GM21381 (cell line): ENCODE results near the gene IGSF23.
"Not testable (repeated sequence)": the region's sequence is repeated elsewhere in the genome, so short reads cannot be mapped to it uniquely, and the experiment has no call there.

ENCODE experiments used
- ATAC-seq: cut with Tn5 transposase; IDR thresholded peaks from one replicate; pipeline ENCODE4 v1.9.1; 2021; ENCODE audit warnings: mild to moderate bottlenecking, moderate library complexity; ENCODE audit not compliant: unreplicated experiment

IGSF23 gene

DNA sequence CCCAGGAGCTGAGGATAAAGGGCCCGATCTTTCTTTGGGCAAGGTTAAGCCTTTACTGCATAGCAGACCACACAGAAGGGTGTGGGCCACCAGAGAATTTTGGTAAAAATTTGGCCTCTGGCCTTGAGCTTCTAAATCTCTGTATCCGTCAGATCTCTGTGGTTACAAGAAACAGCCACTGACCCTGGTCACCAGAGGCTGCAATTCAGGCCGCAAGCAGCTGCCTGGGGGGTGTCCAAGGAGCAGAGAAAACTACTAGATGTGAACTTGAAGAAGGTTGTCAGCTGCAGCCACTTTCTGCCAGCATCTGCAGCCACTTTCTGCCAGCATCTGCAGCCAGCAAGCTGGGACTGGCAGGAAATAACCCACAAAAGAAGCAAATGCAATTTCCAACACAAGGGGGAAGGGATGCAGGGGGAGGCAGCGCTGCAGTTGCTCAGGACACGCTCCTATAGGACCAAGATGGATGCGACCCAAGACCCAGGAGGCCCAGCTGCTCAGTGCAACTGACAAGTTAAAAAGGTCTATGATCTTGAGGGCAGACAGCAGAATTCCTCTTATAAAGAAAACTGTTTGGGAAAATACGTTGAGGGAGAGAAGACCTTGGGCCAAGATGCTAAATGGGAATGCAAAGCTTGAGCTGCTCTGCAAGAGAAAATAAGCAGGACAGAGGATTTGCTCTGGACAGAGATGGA is 49.5 kb downstream of the IGSF23 start:
- ATAC-seq: no peak

DNA sequence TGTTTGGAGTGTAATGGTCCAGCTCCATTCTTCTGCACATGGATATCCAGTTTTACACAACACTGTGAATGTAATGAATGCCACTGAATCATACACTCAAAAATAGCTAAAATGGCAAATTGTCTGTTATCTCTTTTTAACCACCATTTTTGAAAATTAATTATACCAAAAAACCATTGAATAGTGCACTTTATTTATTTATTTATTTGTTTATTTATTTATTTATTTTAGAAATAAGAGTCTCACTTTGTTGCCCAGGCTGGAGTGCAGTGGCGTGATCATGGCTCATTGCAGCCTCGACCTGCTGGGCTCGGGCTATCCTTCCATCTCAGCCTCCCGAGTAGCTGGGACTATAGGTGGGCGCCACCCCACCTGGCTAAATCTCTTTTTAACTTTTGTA is 50.6 kb downstream of the IGSF23 start:
- no peak for ATAC-seq

DNA sequence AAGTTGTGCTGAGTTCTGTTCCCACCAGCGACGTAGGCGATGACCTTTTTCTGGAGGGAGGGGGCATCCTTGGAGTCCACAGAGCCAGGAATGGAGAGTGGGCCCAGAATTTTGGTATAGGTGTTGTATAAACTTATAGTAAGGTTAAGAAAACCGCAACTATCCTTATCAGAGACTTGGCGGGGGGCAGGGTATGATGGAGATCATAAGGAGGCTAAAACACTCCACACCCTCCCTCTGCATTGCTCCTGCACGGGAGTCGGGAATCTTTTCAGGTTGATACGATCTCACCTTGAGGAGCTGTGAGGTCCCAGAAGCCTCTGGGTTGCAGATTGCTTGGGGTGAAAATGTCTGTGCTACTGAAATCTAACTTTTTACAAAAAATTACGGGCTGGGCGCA is 51.6 kb downstream of the IGSF23 start:
- ATAC-seq: no peak

DNA sequence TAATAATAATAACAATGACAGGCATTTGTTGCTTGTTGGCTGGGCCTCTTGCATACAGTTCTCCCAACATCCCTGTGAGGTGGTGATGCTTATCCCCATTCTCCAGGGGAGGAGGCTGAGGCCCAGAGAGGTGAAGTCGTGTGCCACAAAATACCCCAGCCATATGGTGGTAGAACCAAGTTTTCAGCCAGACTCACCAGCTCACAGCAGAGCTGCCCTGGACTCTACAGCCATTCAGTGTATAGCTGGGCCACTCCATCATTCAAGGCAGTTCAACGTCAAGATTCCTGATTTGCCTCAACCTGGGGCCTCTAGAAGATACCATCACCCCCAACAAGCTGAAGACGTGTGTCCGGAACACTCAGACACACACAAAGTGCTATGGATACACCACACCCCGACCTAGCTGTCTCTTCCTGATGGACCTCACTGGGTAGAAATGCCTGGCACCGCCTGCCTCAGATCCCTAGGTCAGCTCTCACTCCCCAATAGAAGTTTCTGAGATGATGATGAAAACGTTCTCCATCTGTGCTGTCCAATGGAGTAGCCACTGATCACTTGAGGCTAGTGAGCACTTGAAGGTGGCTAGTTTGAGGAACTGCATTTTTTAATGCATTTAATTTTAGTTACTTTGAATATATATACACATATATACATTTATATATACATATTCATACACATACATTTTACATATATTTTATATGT is 53.6 kb downstream of the IGSF23 start:
- no peak for ATAC-seq

DNA sequence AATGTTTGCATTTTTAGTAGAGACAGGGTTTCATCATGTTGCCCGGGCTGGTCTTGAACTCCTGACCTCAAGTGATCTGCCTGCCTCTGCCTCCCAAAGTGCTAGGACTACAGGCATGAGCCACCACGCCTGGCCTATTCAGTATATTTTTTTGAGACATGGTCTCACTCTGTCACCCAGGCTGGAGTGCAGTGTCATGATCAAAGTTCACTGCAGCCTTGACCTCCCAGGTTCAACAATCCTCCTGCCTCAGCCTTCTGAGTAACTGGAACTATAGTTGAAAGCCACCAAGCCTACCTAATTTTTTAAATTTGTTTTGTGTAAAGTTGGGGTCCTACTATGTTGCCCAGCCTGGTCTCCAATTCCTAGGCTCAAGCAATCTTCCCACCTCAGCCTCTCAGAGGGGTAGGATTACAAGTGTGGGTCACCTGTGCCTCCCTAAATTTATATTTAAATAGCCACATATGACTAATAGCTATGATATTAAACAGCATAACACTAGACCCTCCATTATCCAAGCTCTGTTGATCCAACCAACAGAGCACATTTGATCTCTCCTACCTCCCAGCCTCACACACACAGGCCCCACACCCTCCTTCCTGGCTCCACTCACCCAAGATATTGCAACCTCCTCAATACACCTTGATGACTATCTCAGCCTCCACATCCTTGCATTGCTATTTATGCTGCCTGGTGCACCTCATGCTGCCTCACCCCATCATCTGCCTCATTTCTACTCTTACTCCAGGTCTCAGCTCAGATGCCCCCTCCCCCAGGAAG is 55.8 kb downstream of the IGSF23 start:
- ATAC-seq: no peak

DNA sequence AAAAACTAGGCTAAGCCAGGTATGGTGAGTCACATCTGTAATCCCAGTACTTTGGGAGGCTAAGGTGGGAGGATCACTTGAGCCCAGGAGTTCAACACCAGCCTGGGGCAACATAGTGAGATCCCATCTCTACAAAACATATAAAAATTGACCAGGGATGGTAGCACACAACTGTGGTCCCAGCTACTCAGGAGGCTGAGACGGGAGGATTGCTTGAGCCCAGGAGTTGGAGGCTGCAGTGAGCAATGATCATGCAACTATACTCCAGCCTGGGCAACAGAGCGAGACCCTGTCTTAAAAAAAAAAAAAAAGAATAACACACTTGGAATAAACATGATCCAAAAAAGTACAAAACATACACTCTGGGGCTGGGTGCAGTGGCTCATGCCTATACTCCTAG is 56.7 kb downstream of the IGSF23 start:
- ATAC-seq: not testable (repeated sequence)

DNA sequence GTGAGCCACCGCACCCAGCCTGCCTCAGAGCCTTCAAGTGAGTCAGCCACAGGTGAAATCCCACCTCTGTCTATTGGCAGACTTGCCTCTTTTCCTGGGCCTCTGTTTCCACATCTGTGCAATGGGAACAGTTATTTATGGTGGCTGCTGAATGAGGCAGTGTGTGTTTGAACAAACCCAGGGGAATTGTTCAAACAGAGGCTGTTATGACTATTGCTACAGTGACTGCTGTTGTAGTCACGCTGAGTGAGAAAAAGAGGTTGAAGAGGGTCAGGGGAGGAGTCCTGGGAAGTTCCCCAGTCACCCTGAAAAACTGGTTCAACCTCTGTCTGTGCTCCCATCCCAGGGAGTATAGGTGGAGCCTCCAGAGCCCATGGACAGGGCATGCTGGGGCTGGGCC is 58.0 kb downstream of the IGSF23 start, which contains the start of gene CEACAM19:
CEACAM19 (plus strand) TSS at position 83 of the 400 bp plus-strand sequence. CDS start 450 bp downstream, outside the sequence.
- ATAC-seq: no peak

DNA sequence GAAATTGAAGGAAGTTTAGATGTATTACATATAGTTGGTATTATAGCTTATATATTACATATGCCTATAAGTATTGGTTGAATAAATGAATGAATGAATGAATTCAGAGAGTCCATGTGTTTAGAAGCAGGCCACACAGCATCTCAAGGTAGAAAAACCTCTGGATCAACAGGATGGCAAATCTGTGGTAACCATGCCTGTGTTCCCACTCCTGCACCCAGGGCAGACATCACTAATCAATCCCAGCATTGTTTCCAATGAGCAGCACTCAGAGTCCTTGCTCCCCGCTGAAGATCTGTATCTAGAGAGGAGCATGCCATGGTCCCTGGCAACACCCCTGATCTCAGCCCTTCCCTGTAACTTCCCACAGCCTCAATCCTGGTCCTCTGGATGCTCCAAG is 58.9 kb downstream of the IGSF23 start:
- ATAC-seq: no peak

DNA sequence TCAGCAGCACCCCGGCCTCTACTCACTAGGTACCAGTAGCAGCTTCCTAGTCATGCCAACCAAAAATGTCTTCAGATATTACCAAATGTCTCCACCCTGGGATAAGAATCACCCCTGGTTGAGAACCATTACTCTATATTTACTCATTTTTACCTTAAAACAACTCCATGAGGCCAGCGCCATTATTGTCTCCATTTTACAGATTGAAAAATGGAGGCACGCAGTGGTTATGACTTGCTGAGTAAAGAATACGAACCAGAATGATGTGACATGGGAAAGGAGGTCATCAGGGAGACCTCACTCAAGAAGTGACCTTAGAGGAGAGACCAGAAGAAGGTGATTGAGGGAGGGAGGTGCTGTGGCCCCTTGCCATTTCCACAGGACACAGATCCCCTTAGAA is 60.1 kb downstream of the IGSF23 start:
- no peak for ATAC-seq

DNA sequence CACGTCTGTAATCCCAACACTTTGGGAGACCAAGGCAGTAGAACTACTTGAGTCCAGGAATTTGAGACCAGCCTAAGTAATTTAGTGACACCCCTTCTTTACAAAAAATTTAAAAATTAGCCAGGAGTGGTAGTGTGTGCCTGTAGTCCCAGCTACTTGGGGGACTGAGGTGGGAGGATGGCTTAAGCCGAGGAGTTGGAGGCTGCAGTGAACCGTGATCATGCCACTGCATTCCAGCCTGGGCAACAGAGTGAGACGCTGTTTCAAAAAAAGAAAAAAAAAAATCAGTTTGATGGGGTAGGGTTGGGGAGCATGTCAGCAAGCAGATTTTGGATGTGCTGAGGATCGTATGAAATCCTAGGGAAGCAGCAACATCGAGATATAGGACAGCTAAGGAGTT is 62.2 kb downstream of the IGSF23 start:
- ATAC-seq: no peak

DNA sequence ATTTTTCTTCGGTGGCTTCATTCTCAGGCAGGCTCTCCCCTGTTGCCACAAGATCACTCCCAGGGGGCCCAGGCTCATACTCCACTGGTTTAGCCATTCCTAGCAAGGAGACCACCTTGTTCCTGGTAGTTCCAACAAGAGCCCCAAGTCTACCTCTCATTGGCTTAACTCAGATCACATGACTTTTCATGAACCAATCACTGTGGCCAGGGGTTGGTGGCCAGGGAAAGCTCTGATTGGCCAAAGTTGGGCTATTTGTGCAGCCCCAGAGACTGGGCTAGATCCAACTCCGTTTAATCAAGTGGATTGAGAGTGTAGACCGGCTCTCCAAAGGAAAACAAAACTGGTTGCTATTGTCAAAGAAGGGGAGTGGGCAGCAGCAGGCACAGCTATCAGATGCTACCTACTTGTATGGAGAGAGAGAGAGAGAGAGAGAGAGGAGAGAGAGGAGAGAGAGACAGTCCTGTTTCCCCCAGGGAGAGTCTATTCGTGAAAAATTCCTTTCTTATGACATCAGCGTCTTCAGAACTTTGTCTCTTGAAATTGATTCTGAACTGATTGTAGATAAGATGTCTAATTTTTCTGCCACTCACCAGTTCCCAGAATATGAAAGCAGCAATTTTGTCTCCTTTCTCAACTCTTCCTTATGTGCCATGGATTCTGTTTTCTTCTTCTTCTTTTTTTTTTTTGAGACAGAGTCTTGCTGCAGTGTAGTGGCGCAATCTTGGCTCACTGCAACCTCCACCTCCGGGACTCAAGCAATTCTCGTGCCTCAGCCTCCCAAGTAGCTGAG is 63.9 kb downstream of the IGSF23 start:
- ATAC-seq: no peak

DNA sequence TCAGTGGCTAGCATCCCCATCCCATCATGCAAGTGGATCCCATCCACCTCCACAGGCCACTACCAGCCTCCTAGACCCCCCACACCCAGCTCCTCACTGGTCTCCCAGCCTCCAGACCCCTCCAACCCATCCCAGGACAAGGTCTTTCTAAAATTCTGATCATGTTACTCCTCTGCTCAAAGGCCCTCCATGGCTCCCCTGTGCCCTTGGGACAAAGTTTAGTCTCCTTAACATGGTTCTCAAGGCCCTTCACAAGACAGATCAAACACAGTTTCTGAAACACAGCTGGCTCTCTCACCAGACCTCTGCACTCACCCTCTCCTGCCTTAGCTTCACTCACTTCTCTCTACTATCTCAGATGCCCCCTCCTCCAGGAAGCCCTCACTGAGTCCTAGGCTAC is 67.2 kb downstream of the IGSF23 start:
- no peak for ATAC-seq

DNA sequence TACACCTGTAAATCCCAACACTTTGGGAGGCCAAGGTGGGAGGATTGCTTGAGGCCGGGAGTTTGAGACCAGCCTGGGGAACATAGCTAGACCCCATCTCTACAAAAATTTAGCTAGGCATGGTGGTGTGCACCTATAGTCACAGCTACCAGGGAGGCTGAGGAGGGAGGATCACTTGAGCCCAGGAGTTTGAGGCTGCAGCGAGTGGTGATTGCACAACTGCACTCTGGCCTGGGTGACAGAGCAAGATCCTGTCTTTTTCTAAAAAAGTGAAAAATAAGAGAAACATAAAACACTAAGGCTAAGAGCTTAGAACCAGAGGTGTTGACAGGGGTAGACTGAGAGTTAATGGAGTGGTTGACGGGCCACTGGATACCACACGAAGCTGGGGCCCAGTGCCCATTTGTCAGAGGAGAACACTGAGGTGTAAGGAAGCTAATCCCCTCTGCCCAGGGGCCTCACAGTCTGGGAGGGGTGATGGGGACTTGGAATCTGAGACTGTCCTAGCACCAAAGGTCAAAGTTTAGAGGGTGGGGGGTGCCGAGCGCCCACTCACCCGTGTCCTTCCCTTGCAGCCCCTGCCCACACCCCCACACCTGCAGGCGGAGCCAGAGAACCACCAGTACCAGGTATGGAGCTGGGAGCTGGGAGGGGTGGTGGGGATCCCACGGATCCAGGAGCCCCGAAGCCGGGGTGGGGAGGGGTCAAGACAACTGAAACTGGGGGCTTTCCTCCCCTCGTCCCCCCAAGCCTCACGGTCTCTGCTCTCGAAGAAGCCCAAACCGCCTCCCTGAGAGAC is 68.8 kb downstream of the IGSF23 start:
- no peak for ATAC-seq

DNA sequence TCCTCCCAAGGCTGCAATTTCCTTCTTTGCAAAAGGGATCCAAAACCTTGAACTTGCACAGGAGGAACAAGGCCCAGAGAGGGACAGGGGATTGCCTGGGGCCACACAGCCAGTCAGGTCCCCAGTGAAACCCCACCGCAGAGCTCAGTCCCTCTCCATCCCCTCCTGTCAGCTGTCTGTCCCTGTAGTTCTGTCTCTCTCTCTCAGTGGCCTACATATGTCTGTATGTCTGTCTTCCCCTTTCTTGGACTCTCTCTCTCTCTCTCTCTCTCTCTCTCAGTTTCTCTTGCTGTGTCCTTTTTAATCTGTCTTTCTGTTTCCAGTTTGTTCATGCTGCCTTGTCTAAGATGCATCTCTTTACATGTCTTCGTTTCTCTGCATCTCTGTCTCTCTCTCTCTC is 69.4 kb downstream of the IGSF23 start:
- ATAC-seq: no peak

DNA sequence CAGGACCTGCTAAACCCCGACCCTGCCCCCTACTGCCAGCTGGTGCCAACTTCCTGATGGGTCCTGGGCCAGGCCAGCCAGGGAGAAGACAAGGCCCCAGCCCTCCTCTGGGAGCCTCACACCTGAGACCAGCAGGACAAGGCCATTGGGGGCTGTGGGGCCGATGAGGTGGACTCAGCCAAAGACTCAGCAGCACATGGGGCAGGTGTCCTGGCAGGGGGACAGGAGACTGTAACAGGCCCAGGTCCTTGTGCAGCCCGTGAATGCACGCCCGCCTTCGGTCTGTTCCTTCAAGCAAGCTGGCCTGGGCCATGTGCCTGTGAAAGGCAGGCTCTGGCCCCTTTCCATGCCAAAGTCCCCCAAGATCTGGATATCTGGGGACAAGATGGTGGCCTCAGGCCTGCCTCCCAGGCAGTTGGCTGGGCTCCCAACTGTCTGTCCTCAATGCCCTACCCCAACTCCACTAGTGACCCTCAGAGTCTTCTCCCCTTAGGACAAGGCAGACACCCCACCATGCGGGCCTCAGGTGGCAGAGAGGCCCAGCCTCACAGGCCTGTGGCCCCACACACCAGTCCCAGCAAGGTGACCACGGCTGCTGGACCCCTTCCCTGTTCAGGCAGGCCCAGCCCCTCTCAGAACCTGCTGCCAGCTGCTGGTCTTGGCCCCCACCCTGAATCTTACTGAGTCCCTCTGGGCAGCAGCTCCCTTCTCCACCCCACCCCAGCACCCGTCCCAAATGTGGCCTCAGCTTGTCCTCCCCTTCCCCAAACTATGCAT is 70.3 kb downstream of the IGSF23 start:
- no peak for ATAC-seq

DNA sequence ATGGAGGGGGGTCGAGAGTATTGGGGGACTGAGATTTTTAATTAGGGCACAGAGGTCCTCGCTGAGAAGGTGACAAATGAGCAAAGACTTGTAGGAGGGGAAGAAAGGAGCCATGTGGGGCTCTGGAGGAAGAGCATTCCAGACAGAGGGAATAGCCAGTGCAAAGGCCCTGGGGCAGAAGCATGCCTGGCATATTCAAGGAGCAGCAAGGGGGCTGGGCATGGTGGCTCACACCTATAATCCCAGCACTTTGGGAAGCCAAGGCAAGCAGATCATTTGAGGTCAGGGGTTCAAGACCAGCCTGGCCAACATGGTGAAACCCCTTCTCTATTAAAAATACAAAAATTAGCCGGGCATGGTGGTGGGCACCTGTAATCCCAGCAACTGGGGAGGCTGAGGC is 71.0 kb downstream of the IGSF23 start:
- ATAC-seq: not testable (repeated sequence)

DNA sequence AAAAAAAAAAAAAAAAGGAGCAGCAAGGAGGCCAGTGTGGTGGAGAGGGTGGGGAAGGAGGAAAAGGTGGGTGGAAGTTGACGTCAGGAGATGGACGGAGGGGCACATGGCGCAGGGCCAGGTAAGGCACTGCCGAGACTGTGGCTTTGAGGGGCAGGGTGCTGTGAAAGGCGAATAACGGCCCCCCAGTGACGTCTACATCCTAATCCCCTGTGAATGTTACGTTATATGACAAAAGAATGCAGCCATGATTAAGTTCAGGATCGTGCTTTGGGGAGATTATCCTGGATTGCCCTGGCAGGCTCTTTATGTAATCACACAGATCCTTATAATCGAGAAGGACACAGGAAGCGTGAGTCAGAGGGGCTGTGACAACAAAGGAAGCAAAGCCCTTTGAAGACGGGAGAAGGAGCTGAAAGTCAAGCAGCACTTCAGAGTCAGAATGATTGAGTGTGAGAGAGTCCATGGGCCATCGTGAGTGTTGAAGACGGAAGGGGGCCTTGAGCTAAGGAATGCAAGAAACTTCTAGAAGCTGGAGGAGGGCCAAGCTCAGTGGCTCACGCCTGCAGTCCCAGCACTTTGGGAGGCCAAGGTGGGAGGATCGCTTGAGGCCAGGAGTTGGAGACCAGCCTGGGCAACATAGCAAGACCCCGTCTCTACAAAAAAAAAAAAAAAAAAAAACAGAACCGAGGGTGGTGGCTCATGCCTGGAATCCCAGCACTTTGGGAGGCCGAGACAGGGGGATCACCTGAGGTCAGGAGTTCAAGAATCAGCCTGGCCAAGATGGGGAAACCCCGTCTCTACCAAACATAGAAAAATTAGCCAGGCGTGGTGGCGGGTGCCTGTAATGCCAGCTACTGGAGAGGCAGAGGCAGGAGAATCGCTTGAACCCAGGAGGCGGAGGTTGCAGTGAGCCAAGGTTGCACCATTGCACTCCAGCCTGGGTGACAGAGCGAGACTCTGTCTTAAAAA is 71.8 kb downstream of the IGSF23 start:
- ATAC-seq: no peak

DNA sequence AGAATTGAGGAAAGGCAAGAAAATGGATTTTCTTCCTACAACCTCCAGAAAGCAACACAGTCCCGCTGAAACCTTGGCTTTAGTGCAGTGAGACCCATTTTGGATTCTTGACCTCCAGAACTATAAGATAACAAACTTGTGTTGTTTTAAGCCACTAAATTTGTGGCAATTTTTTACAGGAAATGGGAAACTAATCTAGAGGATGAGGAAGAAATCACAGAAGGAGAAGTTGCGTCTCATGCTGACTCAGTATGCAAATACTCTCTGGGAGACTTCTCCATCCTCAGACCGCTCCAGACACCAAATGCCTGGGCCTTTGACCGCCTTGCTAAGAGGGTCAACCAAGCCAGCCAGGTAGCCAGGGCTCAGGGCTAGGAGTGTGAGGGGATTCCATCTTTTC is 72.5 kb downstream of the IGSF23 start:
- no peak for ATAC-seq
